Measurements from ENCODE around the gene MKKS.
A peak's percentile ranks its signal among the peaks of the same experiment; 100 is the strongest.

MKKS gene

DNA sequence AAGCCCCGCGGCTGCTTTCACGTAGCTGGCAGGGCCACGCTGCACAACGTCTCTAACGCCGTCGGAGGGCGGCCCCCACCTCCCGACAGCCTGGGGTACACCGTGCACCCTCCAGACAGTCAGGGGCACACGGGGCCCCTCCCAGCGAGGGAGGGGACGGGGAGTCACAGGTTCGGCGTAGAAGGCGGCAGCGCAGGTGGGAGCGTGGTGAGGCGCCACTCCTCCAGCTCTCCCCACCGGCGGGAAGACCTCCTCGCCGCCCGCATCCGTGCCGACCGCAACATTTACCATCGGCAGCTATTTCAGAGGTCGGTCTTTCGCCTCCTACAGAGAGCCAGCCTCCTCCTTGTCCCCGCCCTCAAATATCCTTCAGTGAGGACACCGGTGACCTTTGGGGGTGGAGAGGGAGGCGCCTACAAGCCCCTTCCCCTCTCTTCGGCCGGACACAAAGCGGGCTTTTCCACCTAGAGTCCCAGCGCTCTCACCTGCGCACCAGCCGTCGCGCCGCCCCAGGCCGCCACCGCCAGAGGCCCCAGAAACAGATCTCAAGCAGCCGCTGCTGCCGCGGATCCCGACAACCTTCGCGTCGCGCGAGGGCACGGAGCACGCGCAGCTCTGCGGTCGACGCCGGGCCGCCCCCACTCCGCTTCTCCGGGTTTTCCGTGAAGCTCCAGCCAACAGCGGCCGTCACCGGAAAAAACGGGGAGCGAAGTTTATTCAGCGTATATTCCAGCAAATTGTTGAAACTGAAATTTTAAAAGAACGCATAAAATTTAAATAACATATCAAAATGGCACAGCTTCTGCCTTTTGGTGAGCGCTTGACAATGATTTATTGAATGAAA lies at the start of gene MKKS:
Gene MKKS (minus strand): TSS at position 600 of the 844 bp plus-strand sequence. CDS start 20,708 bp downstream, outside the sequence.
- in situ Hi-C loops (cut with MboI; ENCODE audit: low sequenced_read_pairs, unreplicated experiment) = loop anchor here (25.0 kb wide), 1 partner anchor 822 kb away; no protein-coding TSS in a partner anchor
- TF ChIP-seq CTCF (IDR thresholded peaks at IDR 0.05; ENCODE audit: borderline replicate concordance, control extremely low read depth, extremely low read depth, insufficient read depth, missing control alignments) = no peak
- peak; percentile 83 for DNase-seq (ENCODE audit: low spot score)

GRCh38 chr20:10483691-10484090 lies 49.7 kb upstream of the MKKS start:
- TF ChIP-seq CTCF (IDR thresholded peaks at IDR 0.05; ENCODE audit: borderline replicate concordance, control extremely low read depth, extremely low read depth, insufficient read depth, missing control alignments) = no peak
- in situ Hi-C loops (cut with MboI; ENCODE audit: low sequenced_read_pairs, unreplicated experiment) = no loop called here
- no peak for DNase-seq (ENCODE audit: low spot score)

DNA sequence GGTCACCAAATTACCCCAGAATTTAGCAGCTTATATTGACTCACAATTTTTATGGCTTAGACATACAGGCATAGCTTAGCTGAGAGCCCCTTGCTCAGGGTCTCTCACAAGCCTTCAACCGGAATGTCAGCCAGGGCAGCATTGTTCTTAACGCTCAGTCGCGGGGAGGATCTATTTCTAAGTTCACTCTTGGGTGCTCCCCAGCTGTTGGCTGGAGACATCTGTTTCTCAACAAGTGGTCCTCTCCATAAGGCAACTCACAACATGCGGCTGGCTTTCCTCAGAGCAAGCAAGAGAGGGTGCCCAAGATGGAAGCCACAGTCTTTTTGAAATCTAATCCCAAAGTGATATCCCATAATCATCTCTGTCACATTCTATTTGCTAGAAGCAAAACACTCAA lies 47.7 kb upstream of the MKKS start:
- TF ChIP-seq CTCF (IDR thresholded peaks at IDR 0.05; ENCODE audit: borderline replicate concordance, control extremely low read depth, extremely low read depth, insufficient read depth, missing control alignments) = no peak
- in situ Hi-C loops (cut with MboI; ENCODE audit: low sequenced_read_pairs, unreplicated experiment) = no loop called here
- DNase-seq (ENCODE audit: low spot score) = no peak

GRCh38 chr20:10478930-10479329 lies 44.9 kb upstream of the MKKS start:
- no peak for TF ChIP-seq CTCF (IDR thresholded peaks at IDR 0.05; ENCODE audit: borderline replicate concordance, control extremely low read depth, extremely low read depth, insufficient read depth, missing control alignments)
- in situ Hi-C loops (cut with MboI; ENCODE audit: low sequenced_read_pairs, unreplicated experiment) = no loop called here
- DNase-seq (ENCODE audit: low spot score) = no peak

GRCh38 chr20:10478205-10478604 lies 44.2 kb upstream of the MKKS start:
- peak; percentile 38 for DNase-seq (ENCODE audit: low spot score)
- in situ Hi-C loops (cut with MboI; ENCODE audit: low sequenced_read_pairs, unreplicated experiment) = no loop called here
- no peak for TF ChIP-seq CTCF (IDR thresholded peaks at IDR 0.05; ENCODE audit: borderline replicate concordance, control extremely low read depth, extremely low read depth, insufficient read depth, missing control alignments)

DNA sequence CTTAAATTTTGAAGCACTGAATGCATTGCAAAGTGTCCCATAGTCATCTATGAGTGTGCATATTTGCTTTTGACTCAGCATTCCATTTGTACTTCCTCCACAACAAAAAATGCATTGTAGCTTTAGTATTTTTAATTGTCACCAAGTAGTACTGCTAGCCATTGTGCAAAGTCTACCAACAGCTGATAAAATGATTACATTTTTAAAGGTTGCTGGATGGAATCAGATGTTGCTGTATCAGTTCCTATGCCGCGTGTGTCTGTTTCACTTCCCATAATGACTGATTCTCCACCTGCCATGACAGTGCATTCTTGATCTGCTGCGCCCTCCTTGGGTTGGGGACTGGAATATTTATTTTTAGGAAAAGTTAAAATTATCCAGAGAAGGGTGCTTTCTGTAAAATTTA lies 42.3 kb upstream of the MKKS start:
- peak; percentile 29 for TF ChIP-seq CTCF (IDR thresholded peaks at IDR 0.05; ENCODE audit: borderline replicate concordance, control extremely low read depth, extremely low read depth, insufficient read depth, missing control alignments)
- in situ Hi-C loops (cut with MboI; ENCODE audit: low sequenced_read_pairs, unreplicated experiment) = no loop called here
- DNase-seq (ENCODE audit: low spot score) = peak; percentile 52

Data from GM13976 (cell line).